Gastroesophageal sphincter (tissue), 3 donors: ENCODE measurements around the gene MPRIP.

Experiments used
- EP300 ChIP-seq: sonication (generic); formaldehyde crosslinking; IDR thresholded peaks from one replicate; pipeline ENCODE4 v1.6.1; 2017; ENCODE audit warnings: antibody characterized with exemption, mild to moderate bottlenecking
- POLR2A ChIP-seq, 2 donors: fragments of 450-650 bp; IDR thresholded peaks; one replicate each; pipeline ENCODE4 v1.6.1; 2017; ENCODE audit warnings: antibody characterized with exemption in 2 of 2, mild to moderate bottlenecking in 2 of 2, moderate library complexity in 1 of 2
- TF ChIP-seq, protein P1 (sequence below), 4 experiments: fragments of 200-600 bp in 2 of 4; fragments of 450-650 bp in 2 of 4; sonication (generic) in 1 of 4; IDR thresholded peaks; one replicate each; pipeline ENCODE4 v1.5.1; 2017 to 2019; ENCODE audit warnings: antibody characterized with exemption in 4 of 4, mild to moderate bottlenecking in 2 of 4, moderate library complexity in 2 of 4

DNA sequence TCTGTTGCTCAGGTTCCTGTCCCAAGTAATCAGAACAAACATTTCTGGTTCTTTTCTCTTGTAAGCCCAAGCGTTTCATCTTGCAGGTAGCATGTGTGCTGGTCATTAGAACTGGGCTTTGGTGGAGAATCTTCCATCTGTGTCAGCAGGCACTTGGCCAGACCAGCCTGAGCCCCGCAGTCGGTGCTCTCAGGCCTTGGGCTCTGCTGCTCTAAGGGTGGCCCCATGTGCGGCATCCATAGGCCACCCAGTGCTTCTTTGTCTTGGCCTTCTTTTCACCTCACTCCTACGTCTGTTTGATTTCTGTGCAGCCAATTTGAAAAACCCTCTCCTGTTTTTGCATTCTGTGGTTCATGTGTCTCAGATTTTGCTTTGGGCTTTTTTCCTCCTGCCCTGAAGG is 112.3 kb downstream of the MPRIP start:
- TF ChIP-seq, protein P1, sequence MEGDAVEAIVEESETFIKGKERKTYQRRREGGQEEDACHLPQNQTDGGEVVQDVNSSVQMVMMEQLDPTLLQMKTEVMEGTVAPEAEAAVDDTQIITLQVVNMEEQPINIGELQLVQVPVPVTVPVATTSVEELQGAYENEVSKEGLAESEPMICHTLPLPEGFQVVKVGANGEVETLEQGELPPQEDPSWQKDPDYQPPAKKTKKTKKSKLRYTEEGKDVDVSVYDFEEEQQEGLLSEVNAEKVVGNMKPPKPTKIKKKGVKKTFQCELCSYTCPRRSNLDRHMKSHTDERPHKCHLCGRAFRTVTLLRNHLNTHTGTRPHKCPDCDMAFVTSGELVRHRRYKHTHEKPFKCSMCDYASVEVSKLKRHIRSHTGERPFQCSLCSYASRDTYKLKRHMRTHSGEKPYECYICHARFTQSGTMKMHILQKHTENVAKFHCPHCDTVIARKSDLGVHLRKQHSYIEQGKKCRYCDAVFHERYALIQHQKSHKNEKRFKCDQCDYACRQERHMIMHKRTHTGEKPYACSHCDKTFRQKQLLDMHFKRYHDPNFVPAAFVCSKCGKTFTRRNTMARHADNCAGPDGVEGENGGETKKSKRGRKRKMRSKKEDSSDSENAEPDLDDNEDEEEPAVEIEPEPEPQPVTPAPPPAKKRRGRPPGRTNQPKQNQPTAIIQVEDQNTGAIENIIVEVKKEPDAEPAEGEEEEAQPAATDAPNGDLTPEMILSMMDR (IDR thresholded peaks at IDR 0.05) = no peak
- no peak for TF ChIP-seq POLR2A (IDR thresholded peaks at IDR 0.05)
- no peak for TF ChIP-seq EP300
